GM12878 (cell line): Measurements from ENCODE around the gene ZNF585A. TPM values are rescaled to one million over a fixed set of nuclear protein-coding genes. Genes with fewer than 3 reads are reported as not detected.

ENCODE experiments used
- ATAC-seq: fragments of 200-7000 bp; cut with Tn5 transposase; 3 replicates; pipeline ENCODE4 v1.9.1; 2020; ENCODE audit warnings: mild to moderate bottlenecking, moderate library complexity
- BruUV-seq: library from RNA; stranded (reverse); fragments of 400-500 nt; replicated peaks from 2 replicates; lab custom pipeline; 2021; lab: Mats Ljungman, UMichigan
- CTCF ChIA-PET: fragments of 300-600 bp; sonication (Branson Sonifier 250); formaldehyde crosslinking; extraction: SDS; loops from one replicate; lab custom pipeline; 2021; ENCODE audit warnings: inconsistent platforms; lab: Yijun Ruan, JAX
- POLR2A ChIA-PET: fragments of 350-600 bp; formaldehyde crosslinking; extraction: SDS; loops from one replicate; lab custom pipeline; 2021; ENCODE audit warnings: inconsistent platforms; lab: Charles Lee
- RAD21 ChIA-PET: fragments of 300-600 bp; sonication (Branson Sonifier 250); formaldehyde crosslinking; loops from one replicate; lab custom pipeline; 2023; ENCODE audit warnings: antibody characterized with exemption; ENCODE audit not compliant: unreplicated experiment; lab: Charles Lee
- SMC1A ChIA-PET: fragments of 300-600 bp; sonication (Branson Sonifier 250); formaldehyde crosslinking; loops from one replicate; lab custom pipeline; 2023; ENCODE audit not compliant: unreplicated experiment, uncharacterized antibody; lab: Charles Lee
- DNase-seq: peaks from one replicate; pipeline ENCODE4 v3.0.0-alpha.2; 2011; ENCODE audit warnings: low read depth, low spot score
- FAIRE-seq: peaks from 3 replicates; lab custom pipeline; 2011; peaks lifted over from hg19 to GRCh38; lab: Jason Lieb, UNC
- H2AFZ ChIP-seq: 2 replicates; pipeline ENCODE4 v1.6.0; 2011; ENCODE audit warnings: low read depth, low read length, control low read depth; ENCODE audit not compliant: control insufficient read depth
- H3K27ac ChIP-seq: 2 replicates; pipeline ENCODE4 v1.5.1; 2011; ENCODE audit warnings: control low read depth; ENCODE audit not compliant: control insufficient read depth, insufficient read depth
- H3K27me3 ChIP-seq, 2 experiments: replicated peaks in 1 of 2; 2 replicates each; pipeline versions ENCODE4 v1.6.0 to v1.6.1; 2011; ENCODE audit warnings: low read length in 1 of 2; ENCODE audit not compliant: control insufficient read depth in 2 of 2, insufficient read depth in 2 of 2
- H3K36me3 ChIP-seq, 2 experiments: 2 replicates each; pipeline ENCODE4 v1.5.1; 2011; ENCODE audit warnings: low read length in 1 of 2; ENCODE audit not compliant: control insufficient read depth in 2 of 2, insufficient read depth in 2 of 2
- H3K4me1 ChIP-seq: 2 replicates; pipeline ENCODE4 v1.6.1; 2011; ENCODE audit warnings: mild to moderate bottlenecking, low read length, moderate library complexity, mixed read lengths; ENCODE audit not compliant: control insufficient read depth, insufficient read depth
- H3K4me2 ChIP-seq: 2 replicates; pipeline ENCODE4 v1.6.0; 2011; ENCODE audit warnings: control low read depth; ENCODE audit not compliant: control insufficient read depth, insufficient read depth
- H3K4me3 ChIP-seq: fragments of 200-600 bp; sonication (generic); 2 replicates; pipeline ENCODE4 v1.5.1; 2016
- H3K79me2 ChIP-seq: 2 replicates; pipeline ENCODE4 v1.6.0; 2011; ENCODE audit warnings: low read length; ENCODE audit not compliant: control insufficient read depth, insufficient read depth
- H3K9ac ChIP-seq: 2 replicates; pipeline ENCODE4 v1.8.0; 2011; ENCODE audit warnings: low read length, control low read depth, mixed read lengths; ENCODE audit not compliant: control insufficient read depth, insufficient read depth
- H3K9me3 ChIP-seq: replicated peaks from 3 replicates; pipeline ENCODE4 v1.5.1; 2011; ENCODE audit warnings: mild to moderate bottlenecking, low read length; ENCODE audit not compliant: control insufficient read depth, insufficient read depth
- H4K20me1 ChIP-seq: 2 replicates; pipeline ENCODE4 v1.6.0; 2011; ENCODE audit not compliant: control insufficient read depth, insufficient read depth
- BHLHE40 ChIP-seq, 2 experiments: fragments of 450-650 bp in 1 of 2; IDR thresholded peaks; 2 replicates each; pipeline ENCODE4 v1.6.1; 2011 to 2017; ENCODE audit warnings: low read depth in 2 of 2, borderline replicate concordance in 1 of 2, improper control_type of control experiment in 1 of 2, low read length in 1 of 2, mild to moderate bottlenecking in 1 of 2
- BMI1 ChIP-seq: fragments of 450-650 bp; IDR thresholded peaks from 2 replicates; pipeline ENCODE4 v1.6.1; 2016; ENCODE audit warnings: mild to moderate bottlenecking, moderate library complexity, borderline replicate concordance
- NR2C2 ChIP-seq: IDR thresholded peaks from 2 replicates; pipeline ENCODE4 v1.6.1; 2011; ENCODE audit warnings: borderline replicate concordance, low read depth; ENCODE audit not compliant: control insufficient read depth, insufficient read length
- POLR2A ChIP-seq: IDR thresholded peaks from 2 replicates; pipeline ENCODE4 v1.6.1; 2011; ENCODE audit warnings: low read depth, mild to moderate bottlenecking, low read length
- POLR2AphosphoS2 ChIP-seq: IDR thresholded peaks from 2 replicates; pipeline ENCODE4 v1.6.1; 2011; ENCODE audit warnings: low read depth, mild to moderate bottlenecking, low read length, improper control_type of control experiment, moderate library complexity
- RAD51 ChIP-seq: fragments of 450-650 bp; IDR thresholded peaks from 2 replicates; pipeline ENCODE4 v1.6.1; 2016; ENCODE audit warnings: moderate library complexity, mild to moderate bottlenecking, inconsistent platforms
- RB1 ChIP-seq: fragments of 450-650 bp; formaldehyde crosslinking; IDR thresholded peaks from 2 replicates; pipeline ENCODE4 v1.6.1; 2017; ENCODE audit warnings: mild to moderate bottlenecking, borderline replicate concordance
- RFX5 ChIP-seq: IDR thresholded peaks from 2 replicates; pipeline ENCODE4 v1.6.1; 2011; ENCODE audit warnings: low read depth, low read length, improper control_type of control experiment
- WGBS: methylation state at CpG from one replicate; pipeline ENCODE4 v1.1.6; 2016; ENCODE audit warnings: low lambda C conversion rate; ENCODE audit not compliant: insufficient replicate concordance, insufficient coverage; ENCODE audit errors: missing lambda C conversion rate; 5-methylcytosine and 5-hydroxymethylcytosine counted together
- in situ Hi-C: fragments of 300-500 bp; cut with MboI; formaldehyde crosslinking; loops from 9 replicates; pipeline ENCODE4 v1.14.3; 2018; ENCODE audit warnings: mixed read lengths
- intact Hi-C: fragments of 100-400 bp; cut with micrococcal nuclease; formaldehyde crosslinking; loops from one replicate; pipeline ENCODE4 v1.14.2; 2022; ENCODE audit not compliant: unreplicated experiment
- polyA plus RNA-seq, 11 experiments: library from polyadenylated mRNA; depleted of rRNA in 4 of 11; unstranded in 6 of 11; stranded (reverse) in 5 of 11; fragments of >200 nt; fragmentation: Nextera tagmentation in 4 of 11; fragmentation: Illumina TruSeq in 1 of 11; extraction: Ambion mirVana in 4 of 11; extraction: Trizol in 1 of 11; gene quantifications; 1 replicate in 1 of 11; 2 replicates in 10 of 11; pipeline versions ENCODE4 v1.2.1 to v1.2.3, GENCODE V29; 2011 to 2016; ENCODE audit warnings: inconsistent platforms in 2 of 11, missing spikeins in 2 of 11, low read depth in 1 of 11
- total RNA-seq, 4 experiments: library from RNA; depleted of rRNA in 3 of 4; stranded (reverse); fragments of >200 nt in 3 of 4; fragmentation: Illumina TruSeq in 1 of 4; extraction: Trizol in 1 of 4; gene quantifications; 2 replicates each; pipeline versions ENCODE4 v1.2.1 to v1.2.3, GENCODE V29; 2013 to 2021
- TF ChIP-seq, protein P1 (sequence below): fragments of 450-650 bp; IDR thresholded peaks from 2 replicates; pipeline ENCODE4 v1.6.1; 2017; ENCODE audit warnings: borderline replicate concordance
- TF ChIP-seq, protein P2 (sequence below): fragments of 450-650 bp; IDR thresholded peaks from 2 replicates; pipeline ENCODE4 v1.6.1; 2018; ENCODE audit warnings: borderline replicate concordance, mild to moderate bottlenecking; ENCODE audit not compliant: partially characterized antibody
- TF ChIP-seq, protein P3 (sequence below): fragments of 450-650 bp; IDR thresholded peaks from 2 replicates; pipeline ENCODE4 v1.6.1; 2018; ENCODE audit warnings: mild to moderate bottlenecking, low read depth, moderate library complexity; ENCODE audit not compliant: partially characterized antibody

ZNF585A gene
- total and polyA plus RNA-seq, 10 of the 15 experiments (the other 5 are each of a cell fraction or from before 2014, with no cell fraction given): 6.9 to 38.7 (median 14.0) TPM

DNA sequence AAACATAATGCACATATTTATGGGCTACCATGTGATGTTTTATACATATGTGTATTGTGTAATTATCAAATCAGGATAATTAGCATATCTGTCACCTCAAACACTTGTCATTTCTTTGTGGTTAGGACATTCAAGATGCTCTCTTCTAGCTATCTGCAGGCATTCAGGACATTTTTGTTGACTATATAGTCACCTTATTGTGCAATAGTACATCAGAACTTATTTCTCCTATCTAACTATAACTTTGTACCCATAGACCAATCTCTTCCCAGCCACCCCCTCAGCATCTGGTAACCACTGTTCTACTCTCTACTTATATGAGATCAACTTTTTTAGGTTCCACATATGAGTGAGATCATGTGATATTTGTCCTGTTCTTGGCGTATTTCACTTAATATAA lies 73.9 kb downstream of the ZNF585A start:
- POLR2A ChIA-PET: no interaction called here
- TF ChIP-seq RB1: no peak
- no peak for TF ChIP-seq RAD51
- TF ChIP-seq, protein P1, sequence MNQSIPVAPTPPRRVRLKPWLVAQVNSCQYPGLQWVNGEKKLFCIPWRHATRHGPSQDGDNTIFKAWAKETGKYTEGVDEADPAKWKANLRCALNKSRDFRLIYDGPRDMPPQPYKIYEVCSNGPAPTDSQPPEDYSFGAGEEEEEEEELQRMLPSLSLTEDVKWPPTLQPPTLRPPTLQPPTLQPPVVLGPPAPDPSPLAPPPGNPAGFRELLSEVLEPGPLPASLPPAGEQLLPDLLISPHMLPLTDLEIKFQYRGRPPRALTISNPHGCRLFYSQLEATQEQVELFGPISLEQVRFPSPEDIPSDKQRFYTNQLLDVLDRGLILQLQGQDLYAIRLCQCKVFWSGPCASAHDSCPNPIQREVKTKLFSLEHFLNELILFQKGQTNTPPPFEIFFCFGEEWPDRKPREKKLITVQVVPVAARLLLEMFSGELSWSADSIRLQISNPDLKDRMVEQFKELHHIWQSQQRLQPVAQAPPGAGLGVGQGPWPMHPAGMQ: no peak
- no peak for TF ChIP-seq POLR2A
- TF ChIP-seq BHLHE40 (IDR thresholded peaks at IDR 0.05; ENCODE audit: borderline replicate concordance in 1 of 2, low read depth in 2 of 2, low read length in 1 of 2): no peak
- TF ChIP-seq, protein P2, sequence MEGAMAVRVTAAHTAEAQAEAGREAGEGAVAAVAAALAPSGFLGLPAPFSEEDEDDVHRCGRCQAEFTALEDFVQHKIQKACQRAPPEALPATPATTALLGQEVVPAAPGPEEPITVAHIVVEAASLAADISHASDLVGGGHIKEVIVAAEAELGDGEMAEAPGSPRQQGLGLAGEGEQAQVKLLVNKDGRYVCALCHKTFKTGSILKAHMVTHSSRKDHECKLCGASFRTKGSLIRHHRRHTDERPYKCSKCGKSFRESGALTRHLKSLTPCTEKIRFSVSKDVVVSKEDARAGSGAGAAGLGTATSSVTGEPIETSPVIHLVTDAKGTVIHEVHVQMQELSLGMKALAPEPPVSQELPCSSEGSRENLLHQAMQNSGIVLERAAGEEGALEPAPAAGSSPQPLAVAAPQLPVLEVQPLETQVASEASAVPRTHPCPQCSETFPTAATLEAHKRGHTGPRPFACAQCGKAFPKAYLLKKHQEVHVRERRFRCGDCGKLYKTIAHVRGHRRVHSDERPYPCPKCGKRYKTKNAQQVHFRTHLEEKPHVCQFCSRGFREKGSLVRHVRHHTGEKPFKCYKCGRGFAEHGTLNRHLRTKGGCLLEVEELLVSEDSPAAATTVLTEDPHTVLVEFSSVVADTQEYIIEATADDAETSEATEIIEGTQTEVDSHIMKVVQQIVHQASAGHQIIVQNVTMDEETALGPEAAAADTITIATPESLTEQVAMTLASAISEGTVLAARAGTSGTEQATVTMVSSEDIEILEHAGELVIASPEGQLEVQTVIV: no peak
- no peak for TF ChIP-seq BMI1
- TF ChIP-seq, protein P3, sequence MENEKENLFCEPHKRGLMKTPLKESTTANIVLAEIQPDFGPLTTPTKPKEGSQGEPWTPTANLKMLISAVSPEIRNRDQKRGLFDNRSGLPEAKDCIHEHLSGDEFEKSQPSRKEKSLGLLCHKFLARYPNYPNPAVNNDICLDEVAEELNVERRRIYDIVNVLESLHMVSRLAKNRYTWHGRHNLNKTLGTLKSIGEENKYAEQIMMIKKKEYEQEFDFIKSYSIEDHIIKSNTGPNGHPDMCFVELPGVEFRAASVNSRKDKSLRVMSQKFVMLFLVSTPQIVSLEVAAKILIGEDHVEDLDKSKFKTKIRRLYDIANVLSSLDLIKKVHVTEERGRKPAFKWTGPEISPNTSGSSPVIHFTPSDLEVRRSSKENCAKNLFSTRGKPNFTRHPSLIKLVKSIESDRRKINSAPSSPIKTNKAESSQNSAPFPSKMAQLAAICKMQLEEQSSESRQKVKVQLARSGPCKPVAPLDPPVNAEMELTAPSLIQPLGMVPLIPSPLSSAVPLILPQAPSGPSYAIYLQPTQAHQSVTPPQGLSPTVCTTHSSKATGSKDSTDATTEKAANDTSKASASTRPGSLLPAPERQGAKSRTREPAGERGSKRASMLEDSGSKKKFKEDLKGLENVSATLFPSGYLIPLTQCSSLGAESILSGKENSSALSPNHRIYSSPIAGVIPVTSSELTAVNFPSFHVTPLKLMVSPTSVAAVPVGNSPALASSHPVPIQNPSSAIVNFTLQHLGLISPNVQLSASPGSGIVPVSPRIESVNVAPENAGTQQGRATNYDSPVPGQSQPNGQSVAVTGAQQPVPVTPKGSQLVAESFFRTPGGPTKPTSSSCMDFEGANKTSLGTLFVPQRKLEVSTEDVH: no peak
- TF ChIP-seq RFX5: no peak
- no peak for TF ChIP-seq POLR2AphosphoS2
- TF ChIP-seq NR2C2: no peak
- WGBS: 81% methylated on average over 1 of the region's 1 CpG

More for the DNA sequence above, 73.9 kb downstream of the ZNF585A start:
- BruUV-seq: no TSS peak
- FAIRE-seq (no peak), ATAC-seq (no peak), DNase-seq (no peak)
- no peaks in the 10 kb centered on the region for H4K20me1 ChIP-seq
- ChIA-PET RAD21 (no interaction called here), CTCF (no interaction called here), SMC1A (no interaction called here)
- no peaks in the 10 kb centered on the region for H3K79me2 ChIP-seq
- peaks cover 0 to 7% of the 10 kb centered on the region in 2 experiments; a peak in 2 of 4 replicates for H3K36me3 ChIP-seq
- no peaks in the 10 kb centered on the region for H3K27me3 ChIP-seq
- in situ Hi-C loops: loop anchor here (10.0 kb wide), 1 partner anchor 974 kb away; no protein-coding TSS in a partner anchor
- H2AFZ ChIP-seq: no peak overlapping the region
- H3K27ac ChIP-seq: no peak overlapping the region
- H3K4me1 ChIP-seq: no peaks in the 10 kb centered on the region
- H3K4me3 ChIP-seq: no peak overlapping the region
- H3K4me2 ChIP-seq: no peak overlapping the region
- no peak overlapping the region for H3K9ac ChIP-seq
- H3K9me3 ChIP-seq: peaks cover 13% of the 10 kb centered on the region
- intact Hi-C loops: no loop called here
